Ovary (tissue), 3 donors: ENCODE data around the gene CD9.

Source experiments
- CTCF ChIP-seq, 3 donors: fragments of 450-650 bp in 2 of 3; fragments of 200-600 bp in 1 of 3; IDR thresholded peaks; one replicate each; pipeline versions ENCODE4 v1.5.1 to v1.8.0; 2016 to 2022; ENCODE audit warnings: antibody characterized with exemption in 3 of 3, mild to moderate bottlenecking in 1 of 3
- POLR2A ChIP-seq: fragments of 450-650 bp; IDR thresholded peaks from one replicate; pipeline ENCODE4 v1.6.1; 2017; ENCODE audit warnings: antibody characterized with exemption, mild to moderate bottlenecking, moderate library complexity
- donor health status: DM: no; HTN: no; CAD: no.

GRCh38 chr12:6198985-6199530 lies 1.1 kb upstream of the CD9 start:
- TF ChIP-seq CTCF (IDR thresholded peaks at IDR 0.05) (no peak), POLR2A (no peak)
